Cerebellar cortex (tissue), 1 donor: ENCODE measurements around the gene C3orf52.

ENCODE experiments used
- DNase-seq: peaks from one replicate; pipeline ENCODE4 v3.0.0-alpha.2; 2015; ENCODE audit warnings: low spot score

Gene C3orf52

DNA sequence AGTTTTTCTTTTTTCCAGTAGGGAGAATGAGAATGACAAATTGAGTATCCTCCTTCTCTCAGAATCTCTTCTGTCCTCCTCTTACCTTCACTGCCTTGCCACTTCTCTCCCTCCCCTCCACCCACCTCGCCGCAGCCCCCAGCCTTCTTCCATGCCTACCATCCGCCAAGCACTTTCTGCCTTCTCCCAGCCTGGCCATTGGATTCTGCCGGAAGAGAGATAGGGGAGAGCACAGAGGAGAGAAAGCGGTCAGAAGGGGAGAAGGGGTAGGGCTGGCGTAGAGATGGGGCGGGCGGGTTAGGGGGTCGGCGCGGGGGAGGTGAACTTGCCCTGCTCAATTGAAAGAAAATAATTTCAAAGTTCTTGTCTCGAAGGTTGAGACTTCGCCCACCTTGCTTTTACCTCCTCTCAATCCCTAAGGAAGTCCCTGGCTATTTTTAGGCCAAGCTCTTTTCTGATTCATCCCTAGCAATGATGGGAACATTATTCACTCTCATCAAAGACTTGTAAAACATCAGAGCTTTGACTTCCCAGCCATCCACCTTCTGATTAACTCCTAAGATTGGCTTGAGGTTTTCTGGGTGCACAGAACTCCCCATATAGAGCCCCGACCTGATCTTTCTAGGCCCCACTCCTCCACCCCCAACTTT, 811 bp downstream of the C3orf52 start:
- DNase-seq: no peak

DNA sequence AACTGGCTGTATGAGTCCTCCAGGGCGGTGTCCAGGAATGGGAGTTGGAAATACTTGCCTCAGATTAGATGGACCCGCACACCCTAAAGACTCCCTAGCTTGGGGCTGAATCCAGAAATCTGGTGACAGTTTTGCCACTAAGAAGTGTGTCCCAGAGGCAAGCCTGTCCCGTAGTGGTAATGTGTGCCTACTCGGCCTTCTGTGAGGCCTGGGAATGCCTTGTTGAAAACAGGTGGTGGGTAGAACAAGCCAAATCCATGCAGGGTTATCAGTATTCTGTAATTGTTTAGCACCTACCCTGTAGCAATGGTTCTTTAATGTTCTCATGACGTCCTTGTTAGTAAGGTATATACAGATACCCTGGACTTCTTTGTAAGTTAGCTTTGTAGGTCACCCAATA, 1.6 kb downstream of the C3orf52 start:
- DNase-seq: no peak

DNA sequence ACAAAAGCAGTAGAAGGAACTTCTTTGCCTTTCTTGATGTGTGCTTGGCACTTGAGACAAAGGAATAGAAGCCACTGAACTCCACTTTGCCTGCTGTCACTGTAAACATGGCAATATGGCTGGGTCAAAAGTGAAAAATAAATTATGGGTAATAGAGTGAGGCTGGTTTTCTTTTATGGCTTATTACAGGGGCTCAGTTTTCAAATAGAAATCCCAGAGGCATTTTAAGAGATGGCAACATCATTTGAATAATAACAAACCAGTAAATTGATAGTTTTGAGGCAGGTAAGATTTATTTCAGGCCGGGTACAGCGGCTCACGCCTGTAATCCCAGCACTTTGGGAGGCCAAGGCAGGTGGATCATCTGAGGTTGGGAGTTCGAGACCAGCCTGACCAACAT, 2.8 kb downstream of the C3orf52 start:
- DNase-seq: no peak

DNA sequence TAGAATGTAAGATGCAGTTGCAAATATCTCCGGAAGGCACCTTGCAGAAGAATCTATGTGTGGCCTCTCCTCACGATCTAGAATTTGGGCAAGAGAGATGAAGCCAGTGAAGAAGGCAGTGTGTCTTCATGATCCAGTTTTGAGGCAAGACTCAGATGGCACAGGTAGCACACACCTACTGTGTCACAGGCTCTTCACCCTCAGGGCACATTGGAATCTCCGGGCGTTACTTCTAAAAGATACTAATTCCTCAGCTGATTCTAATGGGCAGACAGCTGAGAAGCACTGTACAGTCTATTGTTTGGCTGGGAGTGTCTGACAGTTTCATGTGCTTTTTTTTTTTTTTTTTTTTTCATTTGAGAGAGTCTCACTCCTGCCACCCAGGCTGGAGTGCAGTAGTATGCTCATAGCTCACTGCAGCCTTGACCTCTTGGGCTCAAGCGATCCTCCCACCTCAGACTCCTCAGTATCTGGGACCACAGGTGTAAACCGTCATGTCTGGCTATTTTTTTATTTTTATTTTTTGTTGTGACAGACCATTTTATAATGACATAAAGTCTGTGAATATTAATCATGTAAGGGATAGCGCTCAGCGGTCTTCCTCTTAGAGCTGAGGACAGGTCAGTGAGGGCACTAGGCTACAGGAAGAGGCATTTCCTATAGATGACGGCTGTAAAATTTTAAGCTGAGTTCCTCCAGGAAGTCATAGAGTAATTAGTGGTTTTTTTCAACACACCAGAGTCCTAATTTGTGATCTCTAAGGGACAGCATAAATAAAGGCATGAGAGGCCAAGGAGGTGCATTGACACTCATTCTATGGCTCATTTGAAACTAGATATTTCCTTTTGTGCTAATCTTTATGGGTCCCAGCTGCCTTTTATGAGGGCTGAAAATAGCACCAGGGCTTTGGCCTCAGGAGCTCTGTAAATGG, 4.0 kb downstream of the C3orf52 start:
- DNase-seq: no peak

DNA sequence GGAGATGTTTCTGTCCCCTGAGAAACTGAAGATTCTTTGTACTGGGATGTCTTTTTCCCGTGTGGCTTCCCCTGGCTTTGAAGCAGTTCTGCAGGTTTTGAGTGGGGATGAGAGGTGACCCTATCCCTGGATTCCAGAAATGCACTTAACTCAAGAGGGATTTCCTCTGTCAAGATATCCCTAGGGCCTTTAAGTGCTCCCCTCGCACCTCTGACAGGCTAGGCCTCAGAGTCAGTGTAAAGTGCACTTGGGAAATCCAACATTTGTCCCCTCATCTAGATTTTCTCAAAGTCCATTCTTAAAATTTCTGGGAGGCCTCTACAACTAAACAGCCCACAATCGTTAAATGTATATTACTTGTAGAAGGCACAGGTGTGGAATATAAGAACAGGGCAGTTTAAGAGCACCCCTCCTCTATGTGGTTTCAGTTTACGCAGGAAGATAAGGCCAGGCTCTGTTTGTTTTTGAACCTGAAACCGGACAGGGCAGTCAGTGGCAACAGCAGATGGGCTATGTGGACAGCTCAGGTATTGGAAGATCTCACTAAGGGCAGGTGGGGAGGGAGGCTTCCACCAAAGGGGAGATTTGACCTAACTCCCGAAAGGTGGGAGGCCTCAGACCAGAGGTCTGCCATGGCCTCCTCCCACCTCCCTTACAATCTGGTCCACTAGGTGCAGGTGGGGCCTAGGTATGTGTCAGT, 4.8 kb downstream of the C3orf52 start:
- no peak for DNase-seq

DNA sequence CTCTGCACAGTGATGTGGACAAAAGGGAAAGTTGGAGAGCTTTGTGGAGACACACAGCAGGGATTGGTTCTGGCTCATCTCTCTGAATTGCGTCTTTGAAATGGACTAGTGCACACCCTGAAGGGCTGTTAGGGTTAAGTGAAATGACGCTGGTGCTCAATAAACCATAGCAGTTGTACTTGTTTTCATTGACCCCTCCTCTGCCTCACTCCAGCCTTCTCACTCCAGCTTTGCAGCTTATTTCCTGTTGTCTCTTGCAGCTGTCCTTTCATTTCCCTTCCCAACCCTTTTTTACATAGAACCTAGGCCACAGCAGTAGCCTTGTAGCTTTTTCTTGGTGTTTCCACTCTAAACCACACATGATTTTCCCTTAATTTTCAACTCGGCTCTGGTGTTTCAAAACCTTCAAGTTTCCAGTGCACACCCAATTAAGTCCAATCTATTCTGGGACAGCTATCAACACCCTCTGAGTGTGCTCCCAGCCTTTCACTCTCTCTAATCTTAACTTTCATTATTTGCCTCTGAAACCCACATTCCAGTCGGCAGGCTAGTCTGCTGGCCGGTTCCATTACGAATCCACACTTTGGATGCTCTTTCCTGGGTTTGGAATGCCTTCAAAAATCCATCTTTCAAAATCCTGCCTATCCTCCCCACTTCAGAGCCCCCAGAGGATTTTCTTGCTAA, 6.4 kb downstream of the C3orf52 start:
- DNase-seq: no peak

DNA sequence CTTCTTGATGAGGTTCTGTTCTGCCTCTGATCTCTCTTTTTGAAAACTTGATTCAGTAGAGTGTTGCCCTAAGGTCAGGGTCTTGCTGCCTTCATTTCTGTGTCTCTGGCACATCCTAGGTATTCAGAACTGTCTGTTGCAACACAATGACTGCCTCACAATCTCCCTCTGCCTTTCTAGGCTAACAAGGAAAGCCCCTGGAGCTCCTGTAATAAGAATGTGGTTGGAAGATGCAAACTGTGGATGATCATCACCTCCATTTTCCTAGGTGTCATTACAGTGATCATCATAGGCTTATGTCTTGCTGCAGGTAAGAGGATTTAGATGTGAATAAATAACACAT, 7.0 kb downstream of the C3orf52 start:
- DNase-seq: no peak

DNA sequence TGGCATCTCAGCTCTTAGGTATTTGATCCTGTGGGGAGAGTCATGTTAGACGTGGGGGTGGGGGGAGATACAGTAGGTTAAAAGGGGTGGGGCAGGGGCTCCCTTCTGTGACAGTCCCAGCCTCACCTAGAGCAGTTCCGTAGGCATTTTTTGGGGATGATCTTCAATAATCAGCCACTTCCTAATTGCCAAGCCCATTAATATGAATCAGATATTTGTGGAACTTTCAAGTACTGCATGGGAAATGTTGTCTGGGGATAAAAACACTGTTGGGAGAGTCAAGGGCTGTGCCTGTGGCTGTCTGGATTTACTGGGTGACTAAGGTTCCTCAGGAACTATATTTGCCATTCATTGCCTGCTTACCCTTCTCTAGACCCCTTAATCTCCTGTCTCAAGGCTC, 9.5 kb downstream of the C3orf52 start:
- DNase-seq: no peak

DNA sequence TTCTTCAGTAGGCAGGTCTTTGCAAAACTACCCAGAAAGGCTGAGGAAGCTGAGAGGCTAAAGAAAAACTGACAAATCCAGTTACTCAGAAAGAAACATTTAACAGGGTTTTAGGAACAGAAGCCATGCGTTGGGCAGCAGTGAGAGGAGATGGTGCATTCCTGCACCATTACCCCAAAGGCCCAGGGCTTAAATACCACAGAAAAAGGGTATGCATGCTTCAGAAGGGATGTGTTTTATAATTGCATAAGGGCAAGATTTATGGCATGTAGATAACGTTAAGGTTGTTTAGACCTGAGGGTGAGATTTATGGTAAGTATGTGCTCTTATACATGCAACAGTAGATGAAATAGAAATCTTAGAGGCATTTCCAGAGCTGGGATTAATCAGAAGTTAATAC, 10.0 kb downstream of the C3orf52 start:
- no peak for DNase-seq

DNA sequence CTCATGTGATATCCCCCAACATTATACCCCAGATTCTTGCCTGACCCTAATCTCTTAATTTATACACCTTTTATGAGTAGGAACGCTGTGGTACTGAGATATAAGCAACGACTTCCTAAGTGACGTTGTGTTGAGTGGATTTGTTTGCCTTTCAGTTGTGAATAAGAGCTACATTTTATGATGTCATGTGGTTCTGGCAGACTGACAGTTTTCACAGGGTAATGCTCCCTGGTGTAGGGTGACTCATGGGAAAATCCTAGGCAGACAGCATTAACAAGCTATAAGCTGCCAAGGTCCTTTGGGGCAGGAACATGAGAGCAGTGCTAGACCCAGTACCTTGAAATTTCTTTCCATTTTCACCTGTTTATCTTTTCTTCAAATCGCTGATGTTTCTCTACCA, 11.2 kb downstream of the C3orf52 start:
- DNase-seq: no peak

DNA sequence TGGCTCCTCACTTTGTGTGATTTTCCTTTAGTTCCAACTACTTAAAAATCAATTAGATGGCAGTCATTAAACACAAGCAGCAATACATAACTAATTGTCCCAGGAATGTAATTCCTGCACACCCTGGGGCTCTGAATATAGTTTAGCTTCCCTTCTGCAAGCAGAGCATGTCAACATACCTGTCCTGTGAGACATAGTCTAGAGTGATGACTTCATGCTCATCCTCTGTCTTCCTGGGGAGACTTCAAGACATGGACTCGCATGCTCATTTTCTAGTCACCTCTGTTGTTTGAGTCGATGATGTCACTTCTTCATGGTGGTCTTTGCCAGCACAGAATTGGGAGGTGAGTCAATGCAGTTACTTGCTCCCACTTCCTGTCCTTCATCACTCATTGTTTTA, 15.7 kb downstream of the C3orf52 start:
- DNase-seq: no peak

DNA sequence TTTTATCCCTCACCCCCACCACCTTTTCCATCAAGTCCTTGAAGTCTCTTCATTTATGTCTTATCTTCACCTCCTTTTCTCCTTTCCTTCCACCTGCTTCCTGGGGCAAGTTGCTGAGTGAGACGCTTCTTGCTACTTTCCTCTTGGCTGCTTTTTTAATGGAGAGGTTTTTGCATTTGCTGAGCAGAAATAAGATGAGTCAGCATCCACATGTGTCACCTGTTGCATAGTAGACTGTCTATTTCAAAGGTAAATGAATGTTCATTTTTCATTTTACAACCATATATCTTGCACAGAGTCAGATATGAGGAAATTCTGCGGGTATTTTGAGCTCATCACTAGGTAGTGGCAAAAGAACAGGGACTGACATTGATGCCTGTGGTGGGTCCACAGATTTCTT, 18.6 kb downstream of the C3orf52 start:
- no peak for DNase-seq

DNA sequence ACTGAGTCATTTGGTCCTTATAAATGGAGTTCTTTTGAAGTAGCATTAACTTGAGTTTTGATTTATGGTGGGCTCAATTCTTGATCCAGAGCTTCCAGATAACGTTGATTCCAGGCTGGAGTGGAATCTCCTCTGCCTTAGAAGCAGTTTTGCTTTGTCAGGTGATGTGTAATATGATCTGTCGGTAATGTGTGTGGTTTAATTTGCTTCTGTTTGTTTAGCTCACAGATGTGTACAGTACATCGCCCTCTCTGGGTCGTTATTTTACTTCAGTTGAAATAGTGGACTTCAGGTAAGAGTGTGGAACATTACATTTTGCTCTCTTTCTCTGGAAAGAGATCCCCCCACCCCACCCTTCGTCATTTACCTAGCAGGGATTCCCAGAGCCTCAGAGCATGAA, 23.1 kb downstream of the C3orf52 start:
- no peak for DNase-seq

DNA sequence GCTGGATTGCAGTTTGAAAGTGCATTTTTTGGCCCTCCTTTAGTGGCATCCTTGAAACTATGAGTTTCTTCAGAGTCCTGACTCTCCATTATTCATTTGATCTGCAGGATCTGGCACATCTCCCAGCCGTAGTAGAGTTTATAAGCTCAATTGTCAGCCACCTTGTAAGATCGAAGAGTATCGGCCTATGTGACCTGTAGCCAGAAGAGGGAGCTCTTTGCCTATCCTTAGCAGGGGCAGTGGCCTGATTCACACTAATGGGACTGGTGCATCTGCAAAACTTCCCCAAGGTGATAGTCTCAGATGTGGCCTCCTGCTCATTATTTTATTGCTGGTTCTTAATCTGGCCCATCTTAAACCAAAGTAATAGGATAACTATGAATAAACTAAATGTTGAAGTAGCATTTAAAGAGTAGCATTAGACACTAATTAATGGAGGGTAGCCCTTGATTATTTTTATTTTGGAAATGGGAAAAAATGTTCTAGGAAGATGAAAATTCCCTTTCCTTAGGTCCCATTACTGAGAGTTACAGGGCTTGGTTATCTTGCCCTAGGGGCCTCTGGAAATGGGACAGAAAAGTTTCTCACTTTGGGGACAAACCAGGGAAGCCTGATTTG, 25.7 kb downstream of the C3orf52 start:
- peak; percentile 30 for DNase-seq

DNA sequence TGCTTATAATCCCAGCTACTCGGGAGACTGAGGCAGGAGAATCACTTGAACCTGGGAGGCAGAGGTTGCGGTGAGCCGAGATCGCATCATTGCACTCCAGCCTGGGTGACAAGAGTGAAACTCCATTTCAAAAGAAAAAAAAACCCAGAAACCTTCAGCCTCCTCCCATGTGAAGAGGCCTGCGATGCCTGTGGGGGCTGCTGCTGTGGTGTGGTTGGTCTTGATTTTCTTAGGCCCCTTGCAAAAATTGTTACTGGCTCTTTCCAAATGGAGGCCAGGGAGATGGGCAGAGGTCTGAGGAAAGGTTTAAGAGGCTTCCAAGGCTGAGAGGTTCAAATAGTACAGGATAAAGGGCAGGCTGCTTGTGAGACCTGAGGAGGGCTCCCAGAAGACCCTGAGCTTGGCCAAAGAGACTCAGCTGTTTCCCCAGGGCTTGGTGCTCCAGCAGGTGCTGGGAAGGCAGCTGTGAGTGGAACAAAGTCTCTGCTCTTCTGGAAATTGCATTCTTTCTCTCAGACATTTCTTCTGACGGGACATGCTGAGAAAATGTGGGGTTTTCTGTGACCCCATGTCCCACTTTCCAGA, 28.5 kb downstream of the C3orf52 start:
- no peak for DNase-seq

DNA sequence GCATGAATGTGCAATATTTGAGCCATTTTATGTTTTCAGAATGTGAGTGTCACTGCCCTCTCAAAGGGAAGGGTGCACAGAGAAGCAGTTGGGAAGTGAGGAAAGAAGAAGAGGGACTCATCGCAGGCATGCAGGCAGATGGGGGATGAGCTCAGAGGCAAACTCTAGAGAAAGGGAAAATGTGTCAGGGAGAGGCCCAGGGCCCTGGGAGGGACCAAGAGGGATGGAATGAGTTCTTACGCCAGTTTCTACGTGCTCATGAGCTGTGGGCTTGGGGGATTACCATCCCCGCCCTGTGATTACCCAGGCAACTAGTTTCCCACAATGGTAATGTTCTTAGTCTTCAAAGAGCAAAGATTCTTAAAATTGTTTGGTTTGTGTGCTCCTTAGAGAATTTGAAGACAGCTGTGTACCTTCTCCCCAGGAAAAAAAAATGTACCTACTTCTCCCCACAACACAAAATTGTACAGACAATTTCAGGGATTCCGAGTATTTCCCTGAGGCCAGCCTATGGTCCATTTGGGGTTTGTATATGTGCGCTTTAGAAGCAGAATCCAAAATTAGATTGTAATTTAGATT, 29.1 kb downstream of the C3orf52 start:
- no peak for DNase-seq

DNA sequence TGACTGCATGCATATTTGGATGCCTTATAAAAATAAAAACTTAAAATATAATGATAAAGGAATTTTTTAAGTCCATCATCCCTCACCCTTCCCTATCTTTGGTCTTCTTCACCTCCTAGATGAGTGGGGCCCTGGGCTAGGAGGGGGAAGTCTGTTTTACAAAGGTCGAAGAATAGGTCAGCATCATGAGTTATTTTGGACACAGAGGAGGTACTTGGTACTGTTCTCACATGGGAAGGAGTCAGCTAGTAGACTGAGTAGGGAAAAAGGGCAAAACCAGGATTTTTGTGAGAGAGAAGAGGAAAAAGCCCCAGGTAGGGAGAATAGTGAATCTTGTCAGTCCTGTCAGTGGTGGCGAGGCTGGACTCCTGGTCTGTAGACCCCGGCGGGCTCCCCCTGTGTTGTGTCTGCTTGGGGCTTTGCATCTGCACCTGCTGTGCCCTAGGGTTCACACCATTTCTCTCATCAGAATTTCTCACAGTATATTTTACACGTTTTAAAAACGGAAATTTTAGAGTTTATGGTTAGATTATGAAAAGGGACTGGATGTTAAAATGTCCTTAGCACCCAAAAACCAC, 29.7 kb downstream of the C3orf52 start:
- DNase-seq: no peak

DNA sequence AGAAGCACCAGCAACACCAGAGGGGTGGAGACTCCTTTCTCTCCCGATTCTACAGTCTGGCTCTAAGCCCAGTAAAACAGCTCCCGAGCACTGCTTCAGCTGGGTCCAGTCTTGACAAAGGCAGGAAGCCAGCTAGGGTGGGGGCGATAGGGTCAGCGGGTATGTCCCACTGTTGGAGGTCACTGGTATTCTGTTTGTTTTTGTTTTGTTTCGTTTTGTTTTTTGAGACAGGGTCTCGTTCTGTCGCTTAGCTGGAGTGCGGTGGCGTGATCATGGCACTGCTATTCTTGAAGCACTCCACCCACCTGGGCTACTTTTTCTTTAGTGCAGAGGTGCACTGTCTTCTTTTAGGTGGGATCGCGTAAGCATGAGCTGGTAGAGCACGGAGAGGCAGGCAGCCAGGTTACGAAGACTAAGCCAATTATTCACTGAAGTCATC, 30.6 kb downstream of the C3orf52 start:
- no peak for DNase-seq

DNA sequence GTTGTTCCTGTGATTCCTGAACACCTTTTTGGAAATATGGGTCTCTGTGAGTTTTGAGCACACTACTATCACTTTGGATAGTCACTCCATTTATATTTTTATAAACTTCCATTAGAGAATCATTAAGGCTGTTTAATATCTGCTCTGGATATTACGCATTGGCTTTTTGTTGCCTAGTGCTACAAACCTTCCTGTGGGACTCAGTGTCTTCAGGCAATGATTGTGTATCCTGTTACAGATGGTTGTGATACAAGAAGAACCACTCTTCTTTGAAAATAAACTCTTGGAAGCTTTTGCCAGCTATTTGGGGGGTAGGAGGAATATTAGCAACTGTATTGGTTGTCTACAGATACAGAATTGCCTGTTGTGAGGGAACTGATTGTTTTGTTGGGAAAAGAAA, 31.2 kb downstream of the C3orf52 start:
- DNase-seq: no peak

DNA sequence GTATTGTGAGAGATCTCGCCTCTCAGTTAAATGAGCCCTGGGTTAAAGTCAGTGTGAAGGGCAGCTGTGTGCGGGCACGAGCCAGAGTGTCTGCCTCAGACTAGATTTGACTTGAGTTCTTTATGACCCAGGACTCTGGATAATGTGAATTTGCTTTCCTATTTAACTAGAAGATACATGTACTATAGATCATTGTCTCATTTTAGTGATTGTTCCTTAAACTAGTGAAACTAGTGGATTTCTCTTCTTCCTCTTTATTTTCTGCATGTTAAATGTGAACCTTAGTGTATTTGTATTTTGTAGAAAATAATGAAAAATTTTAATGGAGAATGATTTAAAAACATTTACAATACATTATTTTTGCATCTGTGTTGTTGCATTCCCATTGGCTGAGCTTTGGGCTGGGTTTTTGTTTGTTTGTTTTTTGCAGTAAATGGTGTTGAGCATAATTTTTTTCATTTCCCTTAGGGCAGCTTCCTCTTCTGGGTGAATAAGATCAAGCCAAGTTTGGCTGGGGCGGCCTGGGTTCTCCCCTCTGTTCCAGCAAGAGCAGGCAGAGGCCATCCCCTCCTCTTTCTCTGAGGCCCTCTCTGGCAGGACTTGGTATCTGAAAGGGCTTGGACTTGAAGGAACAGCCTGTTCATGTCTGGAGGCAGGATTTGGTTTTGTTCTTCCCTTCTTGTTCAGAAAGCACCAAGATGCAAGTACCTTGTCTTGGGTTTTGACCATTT, 31.8 kb downstream of the C3orf52 start:
- DNase-seq: no peak
